Esophagus squamous epithelium (tissue), 5 donors: ENCODE data around the gene ZSWIM3. TPM values are rescaled to one million over a fixed set of nuclear protein-coding genes. Genes with fewer than 3 reads are reported as not detected.

Experiments used
- DNase-seq: peaks from one replicate; lab custom pipeline; 2025; lab: John Stamatoyannopoulos, UW
- H3K27ac ChIP-seq, 4 donors: fragments of 200-600 bp; sonication (generic); one replicate each; pipeline ENCODE4 v1.5.1; 2016 to 2019; ENCODE audit warnings: mild to moderate bottlenecking in 1 of 4
- H3K27me3 ChIP-seq, 4 donors: fragments of 200-600 bp; sonication (generic); 1 replicate in 3 of 4; 2 replicates in 1 of 4; pipeline versions ENCODE4 v1.5.1 to v1.6.0; 2017 to 2021; ENCODE audit warnings: antibody characterized with exemption in 1 of 4
- H3K36me3 ChIP-seq, 3 donors: fragments of 200-600 bp; sonication (generic); one replicate each; pipeline ENCODE4 v1.5.1; 2016 to 2019
- H3K4me1 ChIP-seq, 3 donors: fragments of 200-600 bp; sonication (generic); one replicate each; pipeline ENCODE4 v1.5.1; 2017 to 2019
- H3K4me3 ChIP-seq, 4 donors: fragments of 200-600 bp; sonication (generic); 1 replicate in 3 of 4; 2 replicates in 1 of 4; pipeline ENCODE4 v1.5.1; 2016 to 2019; ENCODE audit warnings: mild to moderate bottlenecking in 2 of 4, moderate library complexity in 1 of 4
- H3K9me3 ChIP-seq, 3 donors: fragments of 200-600 bp; sonication (generic); one replicate each; pipeline ENCODE4 v1.5.1; 2016 to 2019
- CTCF ChIP-seq, 6 experiments: fragments of 450-650 bp in 4 of 6; fragments of 200-600 bp in 2 of 6; sonication (generic) in 2 of 6; IDR thresholded peaks; one replicate each; pipeline ENCODE4 v1.5.1; 2016 to 2019; ENCODE audit warnings: antibody characterized with exemption in 6 of 6, mild to moderate bottlenecking in 4 of 6, moderate library complexity in 4 of 6
- POLR2A ChIP-seq, 4 donors: fragments of 450-650 bp; IDR thresholded peaks; one replicate each; pipeline ENCODE4 v1.6.1; 2017; ENCODE audit warnings: antibody characterized with exemption in 4 of 4, mild to moderate bottlenecking in 4 of 4, moderate library complexity in 3 of 4
- WGBS, 2 donors: methylation state at CpG; one replicate each; pipeline ENCODE4 v1.1.5; 2018; 5-methylcytosine and 5-hydroxymethylcytosine counted together
- intact Hi-C: fragments of 100-400 bp; cut with DNase I; formaldehyde crosslinking; loops from one replicate; pipeline ENCODE4 v1.15.0; 2022
- total RNA-seq, 4 donors: library from RNA; depleted of rRNA; stranded (reverse); fragments of >200 nt; gene quantifications; one replicate each; pipeline ENCODE4 v1.1.0, GENCODE V29; 2016
- donor health status: DM: yes; HTN: yes; CAD: no.

Gene ZSWIM3
- total RNA-seq, 4 donors from 2014 or later: 1.1 to 3.2 (median 2.5) TPM

- no peak for DNase-seq
- TF ChIP-seq CTCF (IDR thresholded peaks at IDR 0.05) (no peak), POLR2A (IDR thresholded peaks at IDR 0.05) (no peak)
Observed at GRCh38 chr20:45863543-45864470, 6.4 kb downstream of the ZSWIM3 start.

GRCh38 chr20:45866454-45866853 is 9.0 kb downstream of the ZSWIM3 start:
- intact Hi-C loops: no loop called here
- TF ChIP-seq POLR2A (IDR thresholded peaks at IDR 0.05) (no peak), CTCF (IDR thresholded peaks at IDR 0.05) (no peak)
- WGBS, 2 donors: 93 to 95% methylated on average over 5 of the region's 5 CpGs
- DNase-seq: no peak
- Histone ChIP-seq H3K4me3 (no peak overlapping the region), H3K4me1 (no peaks in the 10 kb centered on the region), H3K27ac (no peak overlapping the region), H3K27me3 (no peaks in the 10 kb centered on the region), H3K9me3 (no peaks in the 10 kb centered on the region), H3K36me3 (no peaks in the 10 kb centered on the region)

More at GRCh38 chr20:45863543-45864470, 6.4 kb downstream of the ZSWIM3 start:
- Histone ChIP-seq H3K4me3 (no peak overlapping the region), H3K36me3 (no peaks in the 10 kb centered on the region), H3K9me3 (no peaks in the 10 kb centered on the region), H3K4me1 (peaks cover 0 to 2% (median 0%) of the 10 kb centered on the region in 3 donors), H3K27me3 (no peaks in the 10 kb centered on the region), H3K27ac (no peak overlapping the region)
- 83 to 85% methylated on average over 7 of the region's 7 CpGs for WGBS, 2 donors
- intact Hi-C loops: no loop called here

GRCh38 chr20:45867136-45867818 is 9.9 kb downstream of the ZSWIM3 start:
- intact Hi-C loops: no loop called here
- Histone ChIP-seq H3K27me3 (no peaks in the 10 kb centered on the region), H3K36me3 (no peaks in the 10 kb centered on the region), H3K4me1 (no peaks in the 10 kb centered on the region), H3K4me3 (no peak overlapping the region), H3K27ac (no peak overlapping the region), H3K9me3 (no peaks in the 10 kb centered on the region)
- no peak for DNase-seq
- TF ChIP-seq POLR2A (IDR thresholded peaks at IDR 0.05) (no peak), CTCF (IDR thresholded peaks at IDR 0.05) (no peak)
- 69 to 96% methylated on average over 6 of the region's 6 CpGs for WGBS, 2 donors

- intact Hi-C loops: no loop called here
- Histone ChIP-seq H3K27me3 (no peaks in the 10 kb centered on the region), H3K4me3 (no peak overlapping the region), H3K36me3 (no peaks in the 10 kb centered on the region), H3K27ac (no peak overlapping the region), H3K4me1 (no peaks in the 10 kb centered on the region), H3K9me3 (no peaks in the 10 kb centered on the region)
- TF ChIP-seq CTCF (IDR thresholded peaks at IDR 0.05): no peak
- no peak for TF ChIP-seq POLR2A (IDR thresholded peaks at IDR 0.05)
- DNase-seq: no peak
Observed at GRCh38 chr20:45867819-45868176, 10.4 kb downstream of the ZSWIM3 start.

- H3K9me3 ChIP-seq: no peaks in the 10 kb centered on the region
- peak overlapping the region in 2 of 4 donors; percentile 20 to 57 for H3K27ac ChIP-seq
- peaks cover 0 to 12% (median 5%) of the 10 kb centered on the region in 3 donors for H3K36me3 ChIP-seq
- no peak for DNase-seq
- H3K4me1 ChIP-seq: no peaks in the 10 kb centered on the region
- no peaks in the 10 kb centered on the region for H3K27me3 ChIP-seq
- no peak overlapping the region for H3K4me3 ChIP-seq
- TF ChIP-seq CTCF (IDR thresholded peaks at IDR 0.05) (no peak), POLR2A (IDR thresholded peaks at IDR 0.05) (no peak)
- 83 to 89% methylated on average over 4 of the region's 4 CpGs for WGBS, 2 donors
- intact Hi-C loops: no loop called here
Observed at GRCh38 chr20:45872626-45873025, 15.2 kb downstream of the ZSWIM3 start.
